ENCODE results near the gene USH2A. TPM values are rescaled to one million over a fixed set of nuclear protein-coding genes. Genes with fewer than 3 reads are reported as not detected.

USH2A gene
- total and polyA plus RNA-seq, 8 donors: 0.37 to 0.58 TPM; not detected in 6

DNA sequence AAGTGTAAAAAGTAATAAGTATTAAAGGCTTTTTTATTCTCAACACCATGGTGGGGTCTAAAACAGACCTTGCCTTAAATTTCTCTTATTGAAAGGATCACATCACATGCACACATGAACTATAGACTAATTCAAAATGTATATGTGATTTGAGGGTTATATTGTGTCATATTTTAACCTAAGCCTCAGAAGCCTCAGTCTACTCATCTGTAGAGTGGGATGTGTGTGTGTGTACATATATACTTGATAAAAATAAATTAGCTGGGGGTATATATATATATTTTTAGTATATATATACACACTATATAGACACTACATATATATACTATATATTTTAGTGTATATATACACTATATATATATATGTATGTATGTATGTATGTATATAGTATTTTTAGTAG lies 797.3 kb downstream of the USH2A start:
- intact Hi-C loops (cut with DNase I; ENCODE audit: low total_unique reads): no loop called here

DNA sequence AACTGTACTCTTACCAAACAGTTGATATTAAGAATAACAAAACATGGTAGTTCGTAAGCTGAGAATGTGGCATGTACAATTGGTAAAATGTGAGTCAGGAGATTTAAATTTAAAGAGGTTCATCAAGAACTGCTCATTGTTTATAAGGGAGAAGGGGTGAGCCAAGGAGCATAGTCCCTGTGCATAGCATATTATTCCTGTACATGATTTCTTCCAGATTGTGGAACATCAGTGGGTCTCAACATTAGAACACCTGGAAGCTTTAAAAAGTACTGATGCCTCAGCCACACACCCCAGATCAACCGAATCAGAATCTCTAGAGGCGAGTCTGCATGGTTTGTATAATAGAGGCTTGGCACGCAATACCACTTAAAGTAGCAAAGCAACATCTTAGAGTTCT lies 800.1 kb downstream of the USH2A start:
- whole genome bisulfite sequencing, 5 donors: 71 to 85% (median 79%) methylated on average over 4 of the region's 4 CpGs
- TF ChIP-seq, protein P1, sequence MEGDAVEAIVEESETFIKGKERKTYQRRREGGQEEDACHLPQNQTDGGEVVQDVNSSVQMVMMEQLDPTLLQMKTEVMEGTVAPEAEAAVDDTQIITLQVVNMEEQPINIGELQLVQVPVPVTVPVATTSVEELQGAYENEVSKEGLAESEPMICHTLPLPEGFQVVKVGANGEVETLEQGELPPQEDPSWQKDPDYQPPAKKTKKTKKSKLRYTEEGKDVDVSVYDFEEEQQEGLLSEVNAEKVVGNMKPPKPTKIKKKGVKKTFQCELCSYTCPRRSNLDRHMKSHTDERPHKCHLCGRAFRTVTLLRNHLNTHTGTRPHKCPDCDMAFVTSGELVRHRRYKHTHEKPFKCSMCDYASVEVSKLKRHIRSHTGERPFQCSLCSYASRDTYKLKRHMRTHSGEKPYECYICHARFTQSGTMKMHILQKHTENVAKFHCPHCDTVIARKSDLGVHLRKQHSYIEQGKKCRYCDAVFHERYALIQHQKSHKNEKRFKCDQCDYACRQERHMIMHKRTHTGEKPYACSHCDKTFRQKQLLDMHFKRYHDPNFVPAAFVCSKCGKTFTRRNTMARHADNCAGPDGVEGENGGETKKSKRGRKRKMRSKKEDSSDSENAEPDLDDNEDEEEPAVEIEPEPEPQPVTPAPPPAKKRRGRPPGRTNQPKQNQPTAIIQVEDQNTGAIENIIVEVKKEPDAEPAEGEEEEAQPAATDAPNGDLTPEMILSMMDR (IDR thresholded peaks at IDR 0.05): no peak
- TF ChIP-seq POLR2AphosphoS5 (IDR thresholded peaks at IDR 0.05): no peak
- no peak for TF ChIP-seq EP300 (IDR thresholded peaks at IDR 0.05)
- TF ChIP-seq POLR2A (IDR thresholded peaks at IDR 0.05): no peak
- Histone ChIP-seq H3K4me3 (no peak overlapping the region), H3K27ac (no peak overlapping the region), H3K4me1 (no peaks in the 10 kb centered on the region), H3K9me3 (no peaks in the 10 kb centered on the region), H3K36me3 (peaks cover 7 to 48% (median 42%) of the 10 kb centered on the region in 4 donors), H3K27me3 (no peaks in the 10 kb centered on the region)
- DNase-seq: no peak
- intact Hi-C loops (cut with DNase I; ENCODE audit: low total_unique reads): no loop called here

More for the DNA sequence above, 797.3 kb downstream of the USH2A start:
- DNase-seq: no peak
- TF ChIP-seq POLR2A (IDR thresholded peaks at IDR 0.05): no peak
- TF ChIP-seq, protein P1 (IDR thresholded peaks at IDR 0.05): no peak
- no peak for TF ChIP-seq POLR2AphosphoS5 (IDR thresholded peaks at IDR 0.05)
- TF ChIP-seq EP300 (IDR thresholded peaks at IDR 0.05): no peak
- H3K4me3 ChIP-seq: no peak overlapping the region
- peaks cover 2 to 20% (median 15%) of the 10 kb centered on the region in 4 donors for H3K36me3 ChIP-seq
- no peaks in the 10 kb centered on the region for H3K27me3 ChIP-seq
- H3K9me3 ChIP-seq: no peaks in the 10 kb centered on the region
- H3K27ac ChIP-seq: no peak overlapping the region
- H3K4me1 ChIP-seq: no peaks in the 10 kb centered on the region

DNA sequence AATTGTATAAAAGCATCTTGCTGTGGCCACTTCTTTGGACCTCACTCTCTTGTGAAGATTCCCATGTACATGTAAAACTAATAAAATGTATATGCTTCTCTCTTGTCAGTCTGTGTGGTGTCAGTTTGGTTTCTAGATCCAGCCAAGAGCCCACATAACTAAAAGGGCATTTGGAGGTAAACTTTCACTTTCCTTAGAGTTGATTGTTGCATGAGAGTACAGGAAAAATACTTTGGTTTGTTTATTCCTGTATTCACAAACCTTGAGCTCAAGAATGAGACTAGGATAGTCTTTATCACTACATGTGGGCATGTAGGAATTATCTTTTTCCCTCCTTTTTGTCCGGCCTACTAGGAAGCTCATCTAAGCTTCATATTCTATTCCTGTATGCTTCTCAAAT lies 805.3 kb downstream of the USH2A start:
- H3K27ac ChIP-seq: no peak overlapping the region
- H3K27me3 ChIP-seq: no peaks in the 10 kb centered on the region
- H3K4me3 ChIP-seq: no peak overlapping the region
- H3K4me1 ChIP-seq: no peaks in the 10 kb centered on the region
- DNase-seq: no peak
- TF ChIP-seq, protein P1 (IDR thresholded peaks at IDR 0.05): no peak
- no peak for TF ChIP-seq POLR2A (IDR thresholded peaks at IDR 0.05)
- TF ChIP-seq POLR2AphosphoS5 (IDR thresholded peaks at IDR 0.05): no peak
- no peak for TF ChIP-seq EP300 (IDR thresholded peaks at IDR 0.05)
- WGBS, 5 donors: 78 to 90% (median 80%) methylated on average over 1 of the region's 1 CpG
- H3K9me3 ChIP-seq: no peaks in the 10 kb centered on the region
- intact Hi-C loops (cut with DNase I; ENCODE audit: low total_unique reads): no loop called here
- peaks cover 12 to 71% (median 69%) of the 10 kb centered on the region in 4 donors for H3K36me3 ChIP-seq

DNA sequence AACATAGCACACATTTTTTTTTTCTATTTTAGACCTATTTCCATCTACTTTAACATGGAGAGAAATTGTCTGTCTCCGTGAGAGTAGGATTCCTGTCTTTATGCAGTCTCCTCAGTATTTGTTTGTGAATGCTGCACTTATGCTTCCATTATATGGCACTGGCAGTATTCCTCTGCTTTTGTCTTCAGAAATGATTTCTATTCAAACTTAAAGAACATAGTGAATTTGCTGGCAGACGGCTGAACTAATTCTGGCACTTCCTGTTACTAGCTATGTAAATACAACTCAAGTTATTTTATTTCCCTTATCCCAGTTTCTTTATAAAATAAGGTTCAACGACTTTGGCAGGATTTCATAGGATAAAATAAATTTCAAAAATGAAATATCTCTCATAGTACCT lies 810.9 kb downstream of the USH2A start:
- WGBS, 5 donors: 16 to 31% (median 18%) methylated on average over 3 of the region's 3 CpGs
- H3K27me3 ChIP-seq: no peaks in the 10 kb centered on the region
- intact Hi-C loops (cut with DNase I; ENCODE audit: low total_unique reads): no loop called here

More for the DNA sequence above, 810.9 kb downstream of the USH2A start:
- H3K36me3 ChIP-seq: peaks cover 10 to 74% (median 62%) of the 10 kb centered on the region in 4 donors
- H3K27ac ChIP-seq: peak overlapping the region in 1 of 5 donors; percentile 1
- H3K4me3 ChIP-seq: no peak overlapping the region
- peaks cover 0 to 24% (median 4%) of the 10 kb centered on the region in 4 donors for H3K4me1 ChIP-seq
- DNase-seq: no peak
- H3K9me3 ChIP-seq: no peaks in the 10 kb centered on the region
- TF ChIP-seq POLR2AphosphoS5 (IDR thresholded peaks at IDR 0.05) (no peak), EP300 (IDR thresholded peaks at IDR 0.05) (no peak), POLR2A (IDR thresholded peaks at IDR 0.05) (no peak)
- TF ChIP-seq, protein P1 (IDR thresholded peaks at IDR 0.05): no peak
